ENCODE measurements around the gene SRSF6. TPM values are rescaled to one million over a fixed set of nuclear protein-coding genes. Genes with fewer than 3 reads are reported as not detected.

SRSF6 gene
- total and polyA plus RNA-seq, 5 donors from 2014 or later = 41.0 to 269 (median 59.3) TPM

DNA sequence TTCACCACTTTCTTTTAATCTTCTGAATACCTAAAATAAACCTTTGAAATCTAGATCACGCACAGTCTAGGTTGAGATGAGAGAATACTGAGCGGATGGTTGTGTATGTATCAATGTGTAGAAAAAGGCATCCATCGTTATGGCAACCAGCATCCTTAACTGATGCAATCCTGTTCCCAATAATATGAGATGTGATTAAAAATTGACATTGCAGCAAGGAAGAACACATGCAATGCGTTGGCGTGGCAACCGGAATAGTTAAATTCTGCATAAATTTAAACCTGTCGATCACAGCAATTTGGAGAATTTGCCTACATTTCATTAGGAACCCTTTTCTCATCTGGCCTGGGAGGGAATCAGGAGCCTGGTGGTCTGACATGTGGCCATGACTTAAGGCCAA, 48.5 kb downstream of the SRSF6 start:
- no peaks in the 10 kb centered on the region for H3K36me3 Mint-ChIP-seq
- H3K27ac Mint-ChIP-seq = no peak overlapping the region
- ATAC-seq (ENCODE audit: low read depth in 2 of 2) (no peak), DNase-seq (no peak)
- peaks cover 50% of the 10 kb centered on the region for H3K27me3 Mint-ChIP-seq
- Histone ChIP-seq H3K27me3 (ENCODE audit: control insufficient read depth, insufficient read depth, low read length) (peaks cover 22% of the 10 kb centered on the region), H3K4me1 (ENCODE audit: control insufficient read depth, insufficient read depth, low read length, poor library complexity, severe bottlenecking) (peaks cover 14% of the 10 kb centered on the region), H3K27ac (ENCODE audit: insufficient read depth, low read length, poor library complexity, severe bottlenecking) (no peak overlapping the region), H3K36me3 (ENCODE audit: control insufficient read depth, insufficient read depth, low read length) (no peaks in the 10 kb centered on the region), H3K4me3 (ENCODE audit: low read depth, low read length) (no peak overlapping the region), H3K9me3 (ENCODE audit: control insufficient read depth in 2 of 2, low read length in 2 of 2) (no peaks in the 10 kb centered on the region)
- H3K9me3 Mint-ChIP-seq = no peaks in the 10 kb centered on the region
- peaks cover 0 to 11% (median under 1%) of the 10 kb centered on the region in 4 donors for H3K4me1 Mint-ChIP-seq
- H3K4me3 Mint-ChIP-seq = peak overlapping the region in 3 of 4 donors; percentile 16 to 74 (median 71)

DNA sequence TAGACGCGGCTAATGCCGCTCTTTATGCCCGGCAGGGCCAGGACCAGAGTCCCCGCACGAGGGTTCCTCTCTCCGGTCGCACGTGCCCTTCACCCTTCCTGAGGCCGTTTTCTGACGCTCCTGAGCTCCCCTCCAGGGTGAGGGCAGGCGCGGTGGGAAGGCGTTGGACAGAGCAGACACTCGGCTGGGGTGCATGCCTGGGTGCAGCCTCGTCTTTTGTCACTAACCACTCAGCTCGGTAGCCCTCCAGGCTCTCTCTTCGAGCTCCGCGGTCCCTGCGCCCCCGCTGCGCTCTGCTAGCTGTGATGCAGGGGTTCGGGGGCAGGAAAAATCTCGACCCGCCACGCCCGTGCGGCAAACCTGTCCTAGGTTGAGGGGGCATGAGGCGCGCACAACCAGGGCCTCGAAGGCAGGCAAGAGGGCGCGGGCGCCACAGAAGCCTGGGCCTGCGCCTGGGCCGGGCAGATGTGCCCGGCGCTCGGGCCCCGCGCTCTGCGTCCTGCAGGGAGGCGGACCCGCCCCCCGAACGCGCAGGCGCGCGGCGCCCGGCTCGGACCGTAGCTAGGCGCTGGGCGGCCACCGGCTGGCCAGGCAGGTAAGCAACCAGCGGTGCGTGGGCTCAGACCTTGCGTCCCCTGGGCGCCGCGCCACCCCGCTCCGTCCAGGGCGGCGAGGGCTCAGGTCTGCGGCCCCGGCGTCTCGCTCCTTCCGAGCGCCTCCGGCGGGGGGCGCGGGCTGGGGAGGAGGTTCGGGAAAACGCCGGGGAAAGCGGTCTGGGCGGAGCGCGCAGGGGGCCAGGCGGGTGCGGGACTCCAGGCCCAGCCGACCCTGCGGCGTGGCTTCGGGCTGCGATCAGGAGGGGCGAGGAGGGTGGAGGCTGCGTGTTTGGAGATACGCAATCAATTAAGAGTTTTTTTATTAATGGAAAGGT, 49.7 kb downstream of the SRSF6 start, which contains the start of gene L3MBTL1:
L3MBTL1 (plus strand) TSS at position 548 of the 931 bp plus-strand sequence. CDS start 5,807 bp downstream, outside the sequence.
- ATAC-seq (ENCODE audit: low read depth in 2 of 2) = peak in 1 of 2 donors; percentile 21
- H3K36me3 Mint-ChIP-seq = no peaks in the 10 kb centered on the region
- H3K4me1 Mint-ChIP-seq = peaks cover 0 to 11% (median under 1%) of the 10 kb centered on the region in 4 donors
- peaks cover 22% of the 10 kb centered on the region for H3K27me3 ChIP-seq (ENCODE audit: control insufficient read depth, insufficient read depth, low read length)
- peak within 1 kb of the TSS; percentile 40 for H3K4me3 ChIP-seq (ENCODE audit: low read depth, low read length)
- H3K4me1 ChIP-seq (ENCODE audit: control insufficient read depth, insufficient read depth, low read length, poor library complexity, severe bottlenecking) = peaks cover 14% of the 10 kb centered on the region
- no peaks in the 10 kb centered on the region for H3K36me3 ChIP-seq (ENCODE audit: control insufficient read depth, insufficient read depth, low read length)
- H3K27me3 Mint-ChIP-seq = peaks cover 39% of the 10 kb centered on the region
- peak within 1 kb of the TSS; percentile 64 to 82 (median 74) for H3K4me3 Mint-ChIP-seq
- H3K9me3 Mint-ChIP-seq = no peaks in the 10 kb centered on the region
- H3K9me3 ChIP-seq (ENCODE audit: control insufficient read depth in 2 of 2, low read length in 2 of 2) = no peaks in the 10 kb centered on the region
- DNase-seq = no peak
- H3K27ac Mint-ChIP-seq = no peak within 1 kb of the TSS
- H3K27ac ChIP-seq (ENCODE audit: insufficient read depth, low read length, poor library complexity, severe bottlenecking) = no peak within 1 kb of the TSS

DNA sequence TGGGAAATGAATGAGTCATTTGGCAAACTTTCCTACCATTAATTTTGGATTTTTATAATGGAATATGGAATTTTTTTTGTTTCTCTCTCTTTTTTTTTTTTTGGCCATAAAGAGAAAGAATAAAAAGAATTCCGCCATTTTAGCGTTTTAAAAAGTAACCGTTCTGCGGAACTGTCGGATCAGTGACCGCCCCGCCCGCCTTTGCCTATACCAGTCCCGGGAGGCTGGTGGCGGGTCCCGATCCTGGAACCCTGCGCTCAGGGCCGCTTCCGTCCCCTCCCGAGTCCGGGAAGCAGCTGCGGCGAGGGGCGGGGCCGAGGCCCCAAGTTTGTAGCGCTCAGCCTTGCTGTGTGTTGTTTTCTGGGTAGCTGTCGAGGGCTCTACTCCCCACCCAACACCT, 50.4 kb downstream of the SRSF6 start:
- Mint-ChIP-seq H3K27me3 (peaks cover 39% of the 10 kb centered on the region), H3K36me3 (no peaks in the 10 kb centered on the region), H3K4me3 (peak overlapping the region; percentile 8 to 82 (median 72)), H3K27ac (no peak overlapping the region), H3K9me3 (no peaks in the 10 kb centered on the region), H3K4me1 (peaks cover 0 to 11% (median under 1%) of the 10 kb centered on the region in 4 donors)
- ATAC-seq (ENCODE audit: low read depth in 2 of 2) (no peak), DNase-seq (no peak)
- H3K27me3 ChIP-seq (ENCODE audit: control insufficient read depth, insufficient read depth, low read length) = peaks cover 22% of the 10 kb centered on the region
- peaks cover 14% of the 10 kb centered on the region for H3K4me1 ChIP-seq (ENCODE audit: control insufficient read depth, insufficient read depth, low read length, poor library complexity, severe bottlenecking)
- H3K27ac ChIP-seq (ENCODE audit: insufficient read depth, low read length, poor library complexity, severe bottlenecking) = no peak overlapping the region
- peak overlapping the region; percentile 40 for H3K4me3 ChIP-seq (ENCODE audit: low read depth, low read length)
- no peaks in the 10 kb centered on the region for H3K36me3 ChIP-seq (ENCODE audit: control insufficient read depth, insufficient read depth, low read length)
- no peaks in the 10 kb centered on the region for H3K9me3 ChIP-seq (ENCODE audit: control insufficient read depth in 2 of 2, low read length in 2 of 2)

DNA sequence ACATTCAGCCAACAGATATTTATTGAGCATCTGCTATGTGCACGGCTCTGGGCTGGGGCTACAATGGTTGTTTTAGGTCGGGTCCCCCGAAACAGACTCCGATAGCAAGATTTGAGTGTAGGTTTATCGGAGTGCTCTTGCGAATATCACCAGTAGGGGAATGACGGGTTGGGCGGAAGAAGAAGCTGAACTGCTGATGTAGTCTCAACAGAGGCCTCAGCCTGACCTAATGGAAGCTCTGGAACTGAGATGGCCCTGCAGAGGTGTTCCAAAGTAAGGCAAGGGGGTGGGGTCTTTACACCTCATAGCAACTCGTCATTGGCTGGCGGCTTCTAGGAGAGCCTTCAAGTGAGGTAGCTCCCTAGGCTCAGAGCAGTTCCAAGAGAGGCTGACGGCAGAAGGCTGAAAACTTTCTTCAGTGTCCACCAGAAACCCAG, 50.9 kb downstream of the SRSF6 start:
- peak overlapping the region; percentile 8 to 82 (median 52) for H3K4me3 Mint-ChIP-seq
- H3K36me3 Mint-ChIP-seq = no peaks in the 10 kb centered on the region
- H3K9me3 Mint-ChIP-seq = no peaks in the 10 kb centered on the region
- peak overlapping the region; percentile 40 for H3K4me3 ChIP-seq (ENCODE audit: low read depth, low read length)
- H3K27me3 Mint-ChIP-seq = peaks cover 39% of the 10 kb centered on the region
- DNase-seq (no peak), ATAC-seq (ENCODE audit: low read depth in 2 of 2) (no peak)
- peaks cover 14% of the 10 kb centered on the region for H3K4me1 ChIP-seq (ENCODE audit: control insufficient read depth, insufficient read depth, low read length, poor library complexity, severe bottlenecking)
- no peak overlapping the region for H3K27ac ChIP-seq (ENCODE audit: insufficient read depth, low read length, poor library complexity, severe bottlenecking)
- H3K27ac Mint-ChIP-seq = no peak overlapping the region
- peaks cover 22% of the 10 kb centered on the region for H3K27me3 ChIP-seq (ENCODE audit: control insufficient read depth, insufficient read depth, low read length)
- no peaks in the 10 kb centered on the region for H3K36me3 ChIP-seq (ENCODE audit: control insufficient read depth, insufficient read depth, low read length)
- H3K9me3 ChIP-seq (ENCODE audit: control insufficient read depth in 2 of 2, low read length in 2 of 2) = no peaks in the 10 kb centered on the region
- peaks cover 0 to 11% (median under 1%) of the 10 kb centered on the region in 4 donors for H3K4me1 Mint-ChIP-seq

DNA sequence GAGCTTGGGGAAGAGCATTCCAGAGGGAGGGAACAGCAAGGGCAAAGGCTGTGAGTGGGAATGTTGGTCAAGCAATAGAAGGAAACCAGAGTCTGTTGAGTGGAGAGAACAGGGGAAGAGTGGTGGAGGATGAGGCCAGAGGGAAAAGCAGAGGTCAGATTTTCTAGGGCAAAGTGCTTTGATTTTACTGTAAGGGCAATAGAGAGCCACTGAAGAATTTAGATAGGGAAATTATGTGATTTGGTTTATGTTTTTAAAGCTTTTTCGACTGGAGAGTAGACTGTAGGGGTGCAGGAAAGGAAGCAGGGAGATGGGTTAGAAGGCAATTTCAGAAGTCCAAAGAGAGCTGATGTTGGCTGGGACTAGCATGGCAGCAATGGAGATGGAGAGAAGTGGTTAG, 54.2 kb downstream of the SRSF6 start:
- H3K27ac Mint-ChIP-seq = no peak overlapping the region
- H3K4me3 Mint-ChIP-seq = peak overlapping the region in 1 of 4 donors; percentile 11
- peaks cover 0 to 30% (median 8%) of the 10 kb centered on the region in 4 donors for H3K4me1 Mint-ChIP-seq
- Histone ChIP-seq H3K27me3 (ENCODE audit: control insufficient read depth, insufficient read depth, low read length) (peaks cover 7% of the 10 kb centered on the region), H3K9me3 (ENCODE audit: control insufficient read depth in 2 of 2, low read length in 2 of 2) (no peaks in the 10 kb centered on the region), H3K4me3 (ENCODE audit: low read depth, low read length) (no peak overlapping the region), H3K36me3 (ENCODE audit: control insufficient read depth, insufficient read depth, low read length) (no peaks in the 10 kb centered on the region), H3K27ac (ENCODE audit: insufficient read depth, low read length, poor library complexity, severe bottlenecking) (no peak overlapping the region), H3K4me1 (ENCODE audit: control insufficient read depth, insufficient read depth, low read length, poor library complexity, severe bottlenecking) (peaks cover 27% of the 10 kb centered on the region)
- no peaks in the 10 kb centered on the region for H3K36me3 Mint-ChIP-seq
- no peak for DNase-seq
- ATAC-seq (ENCODE audit: low read depth in 2 of 2) = no peak
- peaks cover 19% of the 10 kb centered on the region for H3K27me3 Mint-ChIP-seq
- H3K9me3 Mint-ChIP-seq = no peaks in the 10 kb centered on the region

DNA sequence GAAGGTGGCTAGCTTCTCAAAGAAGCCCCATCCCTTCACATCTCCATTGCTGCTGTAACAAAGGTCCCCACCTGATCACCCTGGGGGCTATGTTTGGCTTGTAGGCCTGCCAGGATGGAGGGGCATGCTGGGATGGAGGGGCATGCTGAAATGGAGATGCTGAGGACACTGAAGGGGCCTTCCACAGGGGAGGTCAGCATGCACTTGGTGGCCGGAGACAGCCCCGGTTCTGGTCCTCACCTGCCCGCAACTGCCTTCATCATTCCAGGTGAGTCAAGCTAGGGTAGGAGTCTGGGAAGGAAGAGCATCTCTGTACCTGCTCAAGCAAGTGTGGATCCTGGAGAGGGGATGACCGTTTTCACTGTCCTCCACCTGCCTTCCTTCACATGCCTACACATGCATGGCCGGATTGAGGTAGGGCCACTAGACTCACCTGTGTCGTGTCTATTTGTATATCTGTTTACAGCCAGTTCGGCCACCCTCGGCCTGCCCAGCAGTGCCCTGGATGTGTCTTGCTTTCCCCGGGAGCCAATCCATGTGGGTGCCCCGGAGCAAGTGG, 55.8 kb downstream of the SRSF6 start:
- H3K36me3 Mint-ChIP-seq = no peaks in the 10 kb centered on the region

More for the DNA sequence above, 55.8 kb downstream of the SRSF6 start:
- no peak for ATAC-seq (ENCODE audit: low read depth in 2 of 2)
- H3K36me3 ChIP-seq (ENCODE audit: control insufficient read depth, insufficient read depth, low read length) = no peaks in the 10 kb centered on the region
- no peaks in the 10 kb centered on the region for H3K9me3 ChIP-seq (ENCODE audit: control insufficient read depth in 2 of 2, low read length in 2 of 2)
- peaks cover 15% of the 10 kb centered on the region for H3K4me1 ChIP-seq (ENCODE audit: control insufficient read depth, insufficient read depth, low read length, poor library complexity, severe bottlenecking)
- Mint-ChIP-seq H3K27ac (peak overlapping the region in 1 of 3 donors; percentile 92), H3K4me1 (peaks cover 0 to 28% (median 8%) of the 10 kb centered on the region in 4 donors), H3K4me3 (peak overlapping the region; percentile 89 to 96 (median 92)), H3K27me3 (peaks cover 14% of the 10 kb centered on the region), H3K9me3 (no peaks in the 10 kb centered on the region)
- peaks cover 6% of the 10 kb centered on the region for H3K27me3 ChIP-seq (ENCODE audit: control insufficient read depth, insufficient read depth, low read length)
- no peak overlapping the region for H3K4me3 ChIP-seq (ENCODE audit: low read depth, low read length)
- H3K27ac ChIP-seq (ENCODE audit: insufficient read depth, low read length, poor library complexity, severe bottlenecking) = peak overlapping the region; percentile 37
- no peak for DNase-seq

Data from CD4-positive, CD25-positive, alpha-beta regulatory T cell (primary cell).